GM23338 (cell line): ENCODE data around the gene CHST15. TPM values are rescaled to one million over a fixed set of nuclear protein-coding genes. Genes with fewer than 3 reads are reported as not detected.

ENCODE experiments used
- ATAC-seq: fragments of 200-7000 bp; cut with Tn5 transposase; 3 replicates; pipeline ENCODE4 v1.9.1; 2020
- DNase-seq: peaks from one replicate; pipeline ENCODE4 v3.0.0-alpha.2; 2015; ENCODE audit warnings: low spot score
- H2AFZ ChIP-seq: fragments of 200-600 bp; sonication (generic); 2 replicates; pipeline ENCODE4 v1.8.0; 2016; ENCODE audit warnings: antibody characterized with exemption, mild to moderate bottlenecking, moderate library complexity
- H3F3A ChIP-seq: fragments of 200-600 bp; sonication (generic); replicated peaks from 2 replicates; pipeline ENCODE4 v1.8.0; 2017; ENCODE audit warnings: antibody characterized with exemption, mixed run types, low read depth
- H3K27ac ChIP-seq: fragments of 200-600 bp; sonication (generic); 2 replicates; pipeline ENCODE4 v1.6.1; 2016; ENCODE audit warnings: low read depth
- H3K27me3 ChIP-seq: fragments of 200-600 bp; sonication (generic); 2 replicates; pipeline ENCODE4 v1.8.0; 2016; ENCODE audit warnings: mild to moderate bottlenecking, mixed run types, moderate library complexity; ENCODE audit not compliant: insufficient read depth
- H3K36me3 ChIP-seq: fragments of 200-600 bp; sonication (generic); 2 replicates; pipeline ENCODE4 v1.8.0; 2016; ENCODE audit warnings: mild to moderate bottlenecking; ENCODE audit not compliant: insufficient read depth
- H3K4me1 ChIP-seq: fragments of 200-600 bp; sonication (generic); 2 replicates; pipeline ENCODE4 v1.8.0; 2016; ENCODE audit warnings: mild to moderate bottlenecking, moderate library complexity; ENCODE audit not compliant: insufficient read depth
- H3K4me2 ChIP-seq: fragments of 200-600 bp; sonication (generic); 2 replicates; pipeline ENCODE4 v1.7.1; 2017; ENCODE audit warnings: mixed run types
- H3K4me3 ChIP-seq: fragments of 200-600 bp; sonication (generic); 2 replicates; pipeline ENCODE4 v1.6.1; 2016; ENCODE audit warnings: mixed run types
- H3K79me2 ChIP-seq: fragments of 200-600 bp; sonication (generic); replicated peaks from 2 replicates; pipeline ENCODE4 v1.8.0; 2017; ENCODE audit warnings: mild to moderate bottlenecking; ENCODE audit not compliant: insufficient read depth
- H3K9me2 ChIP-seq: fragments of 200-600 bp; sonication (generic); 2 replicates; pipeline ENCODE4 v1.8.0; 2017; ENCODE audit not compliant: insufficient read depth
- H4K20me1 ChIP-seq: fragments of 200-600 bp; sonication (generic); replicated peaks from 2 replicates; pipeline ENCODE4 v1.8.0; 2017; ENCODE audit warnings: mild to moderate bottlenecking; ENCODE audit not compliant: insufficient read depth
- H3K27ac Mint-ChIP-seq: 2 replicates; pipeline ENCODE4 v1.8.0; 2020; ENCODE audit warnings: inconsistent platforms, mild to moderate bottlenecking, moderate library complexity, mixed read lengths
- H3K27me3 Mint-ChIP-seq: 3 replicates; pipeline ENCODE4 v1.8.0; 2022; ENCODE audit warnings: low read depth, mild to moderate bottlenecking, moderate library complexity, mixed read lengths, inconsistent platforms; ENCODE audit not compliant: insufficient read depth, poor library complexity
- H3K36me3 Mint-ChIP-seq: 3 replicates; pipeline ENCODE4 v1.8.0; 2021; ENCODE audit warnings: low read depth, mild to moderate bottlenecking, inconsistent platforms, moderate library complexity, mixed read lengths
- H3K4me1 Mint-ChIP-seq: 3 replicates; pipeline ENCODE4 v1.8.0; 2020; ENCODE audit warnings: mild to moderate bottlenecking, inconsistent platforms, mixed read lengths
- H3K4me3 Mint-ChIP-seq: 3 replicates; pipeline ENCODE4 v1.8.0; 2021; ENCODE audit warnings: moderate library complexity, mild to moderate bottlenecking, inconsistent platforms, mixed read lengths
- H3K9me3 Mint-ChIP-seq: 3 replicates; pipeline ENCODE4 v1.8.0; 2020; ENCODE audit warnings: moderate library complexity, mild to moderate bottlenecking, inconsistent platforms, mixed read lengths
- EZH2 ChIP-seq: fragments of 200-600 bp; sonication (generic); IDR thresholded peaks from one replicate; pipeline ENCODE4 v1.8.0; 2017; ENCODE audit warnings: antibody characterized with exemption, mild to moderate bottlenecking, low read depth; ENCODE audit not compliant: unreplicated experiment
- EZH2phosphoT487 ChIP-seq: fragments of 200-600 bp; sonication (generic); IDR thresholded peaks from one replicate; pipeline ENCODE4 v1.8.1; 2018; ENCODE audit warnings: antibody characterized with exemption; ENCODE audit not compliant: unreplicated experiment
- JUNB ChIP-seq: IDR thresholded peaks from one replicate; pipeline ENCODE4 v1.6.1; 2016; ENCODE audit warnings: antibody characterized with exemption; ENCODE audit not compliant: unreplicated experiment
- NANOG ChIP-seq: IDR thresholded peaks from 2 replicates; pipeline ENCODE4 v1.6.1; 2016; ENCODE audit warnings: antibody characterized with exemption, borderline replicate concordance
- POLR2AphosphoS5 ChIP-seq: IDR thresholded peaks from 2 replicates; pipeline ENCODE4 v1.6.1; 2016; ENCODE audit warnings: antibody characterized with exemption, low read depth
- ZNF114 ChIP-seq: fragments of 250-450 bp; sonication (Bioruptor Pico); IDR thresholded peaks from 2 replicates; pipeline ENCODE4 v1.5.0; 2020; ENCODE audit warnings: mild to moderate bottlenecking, moderate library complexity
- ZNF331 ChIP-seq: fragments of 250-450 bp; sonication (Bioruptor Pico); IDR thresholded peaks from 2 replicates; pipeline ENCODE4 v1.5.0; 2020; ENCODE audit warnings: low read depth, mild to moderate bottlenecking, moderate library complexity
- polyA plus RNA-seq: library from polyadenylated mRNA; unstranded; fragments of >200 nt; fragmentation: Nextera tagmentation; extraction: Ambion mirVana; gene quantifications from 2 replicates; pipeline ENCODE4 v1.2.1, GENCODE V29; 2016
- total RNA-seq: library from RNA; depleted of rRNA; stranded (reverse); fragments of >200 nt; shearing (Covaris generic); gene quantifications from 2 replicates; pipeline ENCODE4 v1.2.3, GENCODE V29; 2014
- TF ChIP-seq, protein P1 (sequence below): fragments of 250-450 bp; sonication (Bioruptor Pico); IDR thresholded peaks from 2 replicates; pipeline ENCODE4 v1.5.0; 2020; ENCODE audit warnings: mild to moderate bottlenecking, moderate library complexity
- TF ChIP-seq, protein P2 (sequence below): IDR thresholded peaks from 2 replicates; pipeline ENCODE4 v1.6.1; 2016; ENCODE audit warnings: antibody characterized with exemption
- TF ChIP-seq, protein P3 (sequence below): IDR thresholded peaks from one replicate; pipeline ENCODE4 v1.6.1; 2018; ENCODE audit warnings: antibody characterized with exemption; ENCODE audit not compliant: unreplicated experiment
- TF ChIP-seq, protein P4 (sequence below), 2 experiments: fragments of 200-600 bp in 1 of 2; sonication (generic) in 1 of 2; conservative IDR thresholded peaks; 2 replicates each; pipeline versions ENCODE4 v1.5.1 to v1.6.1; 2016 to 2017; ENCODE audit warnings: antibody characterized with exemption in 2 of 2, low read depth in 2 of 2, mild to moderate bottlenecking in 2 of 2, moderate library complexity in 1 of 2

Gene CHST15
- total and polyA plus RNA-seq, 2 experiments from 2014 or later = 2.6 to 11.2 TPM

DNA sequence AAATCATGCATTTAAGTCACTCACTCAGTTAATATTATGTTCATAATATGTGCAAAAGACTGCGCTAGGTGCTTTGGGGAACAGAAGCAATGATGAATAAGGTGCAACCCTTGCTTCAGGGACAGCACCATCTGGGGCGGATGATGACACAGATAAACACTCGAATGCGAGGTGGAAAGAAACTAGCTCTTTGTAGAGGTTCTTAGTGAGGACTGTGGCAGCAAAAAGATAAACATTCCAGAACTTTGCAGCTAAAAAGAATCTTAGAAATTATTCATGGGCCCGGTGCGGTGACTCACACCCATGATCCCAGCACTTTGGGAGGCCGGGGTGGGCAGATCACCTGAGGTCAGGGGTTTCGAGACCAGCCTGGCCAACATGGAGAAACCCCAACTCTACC is 29.8 kb upstream of the CHST15 start (continued):
- TF ChIP-seq, protein P1, sequence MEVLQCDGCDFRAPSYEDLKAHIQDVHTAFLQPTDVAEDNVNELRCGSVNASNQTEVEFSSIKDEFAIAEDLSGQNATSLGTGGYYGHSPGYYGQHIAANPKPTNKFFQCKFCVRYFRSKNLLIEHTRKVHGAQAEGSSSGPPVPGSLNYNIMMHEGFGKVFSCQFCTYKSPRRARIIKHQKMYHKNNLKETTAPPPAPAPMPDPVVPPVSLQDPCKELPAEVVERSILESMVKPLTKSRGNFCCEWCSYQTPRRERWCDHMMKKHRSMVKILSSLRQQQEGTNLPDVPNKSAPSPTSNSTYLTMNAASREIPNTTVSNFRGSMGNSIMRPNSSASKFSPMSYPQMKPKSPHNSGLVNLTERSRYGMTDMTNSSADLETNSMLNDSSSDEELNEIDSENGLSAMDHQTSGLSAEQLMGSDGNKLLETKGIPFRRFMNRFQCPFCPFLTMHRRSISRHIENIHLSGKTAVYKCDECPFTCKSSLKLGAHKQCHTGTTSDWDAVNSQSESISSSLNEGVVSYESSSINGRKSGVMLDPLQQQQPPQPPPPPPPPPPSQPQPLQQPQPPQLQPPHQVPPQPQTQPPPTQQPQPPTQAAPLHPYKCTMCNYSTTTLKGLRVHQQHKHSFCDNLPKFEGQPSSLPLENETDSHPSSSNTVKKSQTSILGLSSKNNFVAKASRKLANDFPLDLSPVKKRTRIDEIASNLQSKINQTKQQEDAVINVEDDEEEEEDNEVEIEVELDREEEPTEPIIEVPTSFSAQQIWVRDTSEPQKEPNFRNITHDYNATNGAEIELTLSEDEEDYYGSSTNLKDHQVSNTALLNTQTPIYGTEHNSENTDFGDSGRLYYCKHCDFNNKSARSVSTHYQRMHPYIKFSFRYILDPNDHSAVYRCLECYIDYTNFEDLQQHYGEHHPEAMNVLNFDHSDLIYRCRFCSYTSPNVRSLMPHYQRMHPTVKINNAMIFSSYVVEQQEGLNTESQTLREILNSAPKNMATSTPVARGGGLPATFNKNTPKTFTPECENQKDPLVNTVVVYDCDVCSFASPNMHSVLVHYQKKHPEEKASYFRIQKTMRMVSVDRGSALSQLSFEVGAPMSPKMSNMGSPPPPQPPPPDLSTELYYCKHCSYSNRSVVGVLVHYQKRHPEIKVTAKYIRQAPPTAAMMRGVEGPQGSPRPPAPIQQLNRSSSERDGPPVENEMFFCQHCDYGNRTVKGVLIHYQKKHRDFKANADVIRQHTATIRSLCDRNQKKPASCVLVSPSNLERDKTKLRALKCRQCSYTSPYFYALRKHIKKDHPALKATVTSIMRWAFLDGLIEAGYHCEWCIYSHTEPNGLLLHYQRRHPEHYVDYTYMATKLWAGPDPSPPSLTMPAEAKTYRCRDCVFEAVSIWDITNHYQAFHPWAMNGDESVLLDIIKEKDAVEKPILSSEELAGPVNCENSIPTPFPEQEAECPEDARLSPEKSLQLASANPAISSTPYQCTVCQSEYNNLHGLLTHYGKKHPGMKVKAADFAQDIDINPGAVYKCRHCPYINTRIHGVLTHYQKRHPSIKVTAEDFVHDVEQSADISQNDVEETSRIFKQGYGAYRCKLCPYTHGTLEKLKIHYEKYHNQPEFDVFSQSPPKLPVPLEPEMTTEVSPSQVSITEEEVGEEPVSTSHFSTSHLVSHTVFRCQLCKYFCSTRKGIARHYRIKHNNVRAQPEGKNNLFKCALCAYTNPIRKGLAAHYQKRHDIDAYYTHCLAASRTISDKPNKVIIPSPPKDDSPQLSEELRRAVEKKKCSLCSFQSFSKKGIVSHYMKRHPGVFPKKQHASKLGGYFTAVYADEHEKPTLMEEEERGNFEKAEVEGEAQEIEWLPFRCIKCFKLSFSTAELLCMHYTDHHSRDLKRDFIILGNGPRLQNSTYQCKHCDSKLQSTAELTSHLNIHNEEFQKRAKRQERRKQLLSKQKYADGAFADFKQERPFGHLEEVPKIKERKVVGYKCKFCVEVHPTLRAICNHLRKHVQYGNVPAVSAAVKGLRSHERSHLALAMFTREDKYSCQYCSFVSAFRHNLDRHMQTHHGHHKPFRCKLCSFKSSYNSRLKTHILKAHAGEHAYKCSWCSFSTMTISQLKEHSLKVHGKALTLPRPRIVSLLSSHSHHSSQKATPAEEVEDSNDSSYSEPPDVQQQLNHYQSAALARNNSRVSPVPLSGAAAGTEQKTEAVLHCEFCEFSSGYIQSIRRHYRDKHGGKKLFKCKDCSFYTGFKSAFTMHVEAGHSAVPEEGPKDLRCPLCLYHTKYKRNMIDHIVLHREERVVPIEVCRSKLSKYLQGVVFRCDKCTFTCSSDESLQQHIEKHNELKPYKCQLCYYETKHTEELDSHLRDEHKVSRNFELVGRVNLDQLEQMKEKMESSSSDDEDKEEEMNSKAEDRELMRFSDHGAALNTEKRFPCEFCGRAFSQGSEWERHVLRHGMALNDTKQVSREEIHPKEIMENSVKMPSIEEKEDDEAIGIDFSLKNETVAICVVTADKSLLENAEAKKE (CRISPR knock-in tag) = no peak
- TF ChIP-seq ZNF331 (CRISPR knock-in tag) (no peak), POLR2AphosphoS5 (no peak)
- TF ChIP-seq, protein P2, sequence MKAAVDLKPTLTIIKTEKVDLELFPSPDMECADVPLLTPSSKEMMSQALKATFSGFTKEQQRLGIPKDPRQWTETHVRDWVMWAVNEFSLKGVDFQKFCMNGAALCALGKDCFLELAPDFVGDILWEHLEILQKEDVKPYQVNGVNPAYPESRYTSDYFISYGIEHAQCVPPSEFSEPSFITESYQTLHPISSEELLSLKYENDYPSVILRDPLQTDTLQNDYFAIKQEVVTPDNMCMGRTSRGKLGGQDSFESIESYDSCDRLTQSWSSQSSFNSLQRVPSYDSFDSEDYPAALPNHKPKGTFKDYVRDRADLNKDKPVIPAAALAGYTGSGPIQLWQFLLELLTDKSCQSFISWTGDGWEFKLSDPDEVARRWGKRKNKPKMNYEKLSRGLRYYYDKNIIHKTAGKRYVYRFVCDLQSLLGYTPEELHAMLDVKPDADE = no peak

DNA sequence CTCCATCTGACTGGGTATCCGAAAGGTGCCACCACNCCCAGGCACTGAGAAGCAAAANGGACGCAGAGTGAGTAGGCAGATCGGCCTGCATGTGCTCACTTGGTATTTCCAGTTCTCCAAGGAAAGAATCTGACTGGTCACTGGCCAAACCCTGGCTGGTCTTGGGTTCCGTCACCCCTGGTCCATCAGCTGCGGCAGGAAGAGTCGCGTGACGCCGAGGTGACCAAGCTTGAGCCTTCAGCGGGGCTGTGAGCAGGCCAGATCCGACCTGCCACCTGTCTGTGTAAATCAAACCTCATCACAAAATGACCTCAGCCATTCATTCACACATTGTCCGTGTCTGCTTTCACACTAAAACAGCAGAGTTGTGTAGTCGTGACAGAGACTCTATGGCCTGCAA is 28.8 kb upstream of the CHST15 start:
- H3K36me3 ChIP-seq = no peaks in the 10 kb centered on the region
- no peak overlapping the region for H3K27ac ChIP-seq
- no peak overlapping the region for H2AFZ ChIP-seq
- TF ChIP-seq EZH2phosphoT487 (no peak), NANOG (no peak), ZNF114 (CRISPR knock-in tag) (no peak), EZH2 (no peak), JUNB (no peak)
- TF ChIP-seq, protein P3, sequence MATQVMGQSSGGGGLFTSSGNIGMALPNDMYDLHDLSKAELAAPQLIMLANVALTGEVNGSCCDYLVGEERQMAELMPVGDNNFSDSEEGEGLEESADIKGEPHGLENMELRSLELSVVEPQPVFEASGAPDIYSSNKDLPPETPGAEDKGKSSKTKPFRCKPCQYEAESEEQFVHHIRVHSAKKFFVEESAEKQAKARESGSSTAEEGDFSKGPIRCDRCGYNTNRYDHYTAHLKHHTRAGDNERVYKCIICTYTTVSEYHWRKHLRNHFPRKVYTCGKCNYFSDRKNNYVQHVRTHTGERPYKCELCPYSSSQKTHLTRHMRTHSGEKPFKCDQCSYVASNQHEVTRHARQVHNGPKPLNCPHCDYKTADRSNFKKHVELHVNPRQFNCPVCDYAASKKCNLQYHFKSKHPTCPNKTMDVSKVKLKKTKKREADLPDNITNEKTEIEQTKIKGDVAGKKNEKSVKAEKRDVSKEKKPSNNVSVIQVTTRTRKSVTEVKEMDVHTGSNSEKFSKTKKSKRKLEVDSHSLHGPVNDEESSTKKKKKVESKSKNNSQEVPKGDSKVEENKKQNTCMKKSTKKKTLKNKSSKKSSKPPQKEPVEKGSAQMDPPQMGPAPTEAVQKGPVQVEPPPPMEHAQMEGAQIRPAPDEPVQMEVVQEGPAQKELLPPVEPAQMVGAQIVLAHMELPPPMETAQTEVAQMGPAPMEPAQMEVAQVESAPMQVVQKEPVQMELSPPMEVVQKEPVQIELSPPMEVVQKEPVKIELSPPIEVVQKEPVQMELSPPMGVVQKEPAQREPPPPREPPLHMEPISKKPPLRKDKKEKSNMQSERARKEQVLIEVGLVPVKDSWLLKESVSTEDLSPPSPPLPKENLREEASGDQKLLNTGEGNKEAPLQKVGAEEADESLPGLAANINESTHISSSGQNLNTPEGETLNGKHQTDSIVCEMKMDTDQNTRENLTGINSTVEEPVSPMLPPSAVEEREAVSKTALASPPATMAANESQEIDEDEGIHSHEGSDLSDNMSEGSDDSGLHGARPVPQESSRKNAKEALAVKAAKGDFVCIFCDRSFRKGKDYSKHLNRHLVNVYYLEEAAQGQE = no peak
- TF ChIP-seq, protein P4, sequence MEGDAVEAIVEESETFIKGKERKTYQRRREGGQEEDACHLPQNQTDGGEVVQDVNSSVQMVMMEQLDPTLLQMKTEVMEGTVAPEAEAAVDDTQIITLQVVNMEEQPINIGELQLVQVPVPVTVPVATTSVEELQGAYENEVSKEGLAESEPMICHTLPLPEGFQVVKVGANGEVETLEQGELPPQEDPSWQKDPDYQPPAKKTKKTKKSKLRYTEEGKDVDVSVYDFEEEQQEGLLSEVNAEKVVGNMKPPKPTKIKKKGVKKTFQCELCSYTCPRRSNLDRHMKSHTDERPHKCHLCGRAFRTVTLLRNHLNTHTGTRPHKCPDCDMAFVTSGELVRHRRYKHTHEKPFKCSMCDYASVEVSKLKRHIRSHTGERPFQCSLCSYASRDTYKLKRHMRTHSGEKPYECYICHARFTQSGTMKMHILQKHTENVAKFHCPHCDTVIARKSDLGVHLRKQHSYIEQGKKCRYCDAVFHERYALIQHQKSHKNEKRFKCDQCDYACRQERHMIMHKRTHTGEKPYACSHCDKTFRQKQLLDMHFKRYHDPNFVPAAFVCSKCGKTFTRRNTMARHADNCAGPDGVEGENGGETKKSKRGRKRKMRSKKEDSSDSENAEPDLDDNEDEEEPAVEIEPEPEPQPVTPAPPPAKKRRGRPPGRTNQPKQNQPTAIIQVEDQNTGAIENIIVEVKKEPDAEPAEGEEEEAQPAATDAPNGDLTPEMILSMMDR (conservative IDR thresholded peaks at IDR 0.05; ENCODE audit: low read depth in 2 of 2) = no peak
- no peaks in the 10 kb centered on the region for H3F3A ChIP-seq
- Mint-ChIP-seq H3K27ac (no peak overlapping the region), H3K9me3 (no peaks in the 10 kb centered on the region), H3K4me1 (0 out of 3 replicates have a peak, but pooled peaks cover 4% of the 10 kb centered on the region), H3K27me3 (peaks cover 4% of the 10 kb centered on the region), H3K4me3 (no peak overlapping the region), H3K36me3 (no peaks in the 10 kb centered on the region)
- ATAC-seq = no peak
- no peaks in the 10 kb centered on the region for H3K27me3 ChIP-seq
- H3K4me1 ChIP-seq = no peaks in the 10 kb centered on the region
- no peak for DNase-seq
- H3K4me2 ChIP-seq = no peak overlapping the region
- no peak overlapping the region for H3K4me3 ChIP-seq
- H4K20me1 ChIP-seq = no peaks in the 10 kb centered on the region
- no peaks in the 10 kb centered on the region for H3K79me2 ChIP-seq
- H3K9me2 ChIP-seq = no peaks in the 10 kb centered on the region
